ENCODE measurements around the gene TMEM132D. TPM values are rescaled to one million over a fixed set of nuclear protein-coding genes. Genes with fewer than 3 reads are reported as not detected.

Gene TMEM132D
- total RNA-seq, 5 donors from 2014 or later (not counting 1 experiment from before 2014, with no cell fraction given), result not detected

- Mint-ChIP-seq H3K27ac (no peak overlapping the region), H3K4me1 (no peaks in the 10 kb centered on the region), H3K9me3 (peaks cover 0 to 18% (median 2%) of the 10 kb centered on the region in 3 donors), H3K27me3 (no peaks in the 10 kb centered on the region), H3K36me3 (no peaks in the 10 kb centered on the region), H3K4me3 (no peak overlapping the region)
- no peak for DNase-seq
- peaks cover 0 to 3% of the 10 kb centered on the region in 2 experiments for H3K27me3 ChIP-seq (replicated peaks in 1 of 2; ENCODE audit: control insufficient read depth in 2 of 2, extremely low read depth in 1 of 2, insufficient read depth in 2 of 2, low read length in 1 of 2)
- H3K4me1 ChIP-seq (ENCODE audit: control insufficient read depth in 1 of 2, extremely low read depth in 1 of 2, insufficient read depth in 2 of 2, low read length in 2 of 2), result no peaks in the 10 kb centered on the region
- 70% methylated on average over 6 of the region's 7 CpGs for WGBS (ENCODE audit: insufficient coverage)
- H3K36me3 ChIP-seq (ENCODE audit: control insufficient read depth in 2 of 2, extremely low read depth in 1 of 2, insufficient read depth in 1 of 2, low read length in 1 of 2), result no peaks in the 10 kb centered on the region
- H3K4me3 ChIP-seq (ENCODE audit: control insufficient read depth in 1 of 2, extremely low read depth in 1 of 2, low read length in 1 of 2), result no peak overlapping the region
- H3K9me3 ChIP-seq, result no peaks in the 10 kb centered on the region
- H3K27ac ChIP-seq (ENCODE audit: low read length), result no peak overlapping the region
- ChIA-PET CTCF (no interaction called here), POLR2A (no interaction called here)
- ATAC-seq (replicated peaks in 1 of 4), result no peak
Observed at GRCh38 chr12:129607301-129607700, 296.5 kb downstream of the TMEM132D start.

- peaks cover 0 to 3% of the 10 kb centered on the region in 2 experiments for H3K27me3 ChIP-seq (replicated peaks in 1 of 2; ENCODE audit: control insufficient read depth in 2 of 2, extremely low read depth in 1 of 2, insufficient read depth in 2 of 2, low read length in 1 of 2)
- no peaks in the 10 kb centered on the region for H3K4me1 ChIP-seq (ENCODE audit: control insufficient read depth in 1 of 2, extremely low read depth in 1 of 2, insufficient read depth in 2 of 2, low read length in 2 of 2)
- H3K9me3 Mint-ChIP-seq, result peaks cover 2 to 21% (median 4%) of the 10 kb centered on the region in 3 donors
- no peaks in the 10 kb centered on the region for H3K27me3 Mint-ChIP-seq
- H3K36me3 ChIP-seq (ENCODE audit: control insufficient read depth in 2 of 2, extremely low read depth in 1 of 2, insufficient read depth in 1 of 2, low read length in 1 of 2), result no peaks in the 10 kb centered on the region
- no peaks in the 10 kb centered on the region for H3K9me3 ChIP-seq
- ChIA-PET CTCF (no interaction called here), POLR2A (no interaction called here)
- no peak overlapping the region for H3K4me3 Mint-ChIP-seq
- no peak for ATAC-seq (replicated peaks in 1 of 4)
- WGBS (ENCODE audit: insufficient coverage), result 88% methylated on average over 5 of the region's 7 CpGs
- no peak for DNase-seq
- no peaks in the 10 kb centered on the region for H3K4me1 Mint-ChIP-seq
- no peak overlapping the region for H3K4me3 ChIP-seq (ENCODE audit: control insufficient read depth in 1 of 2, extremely low read depth in 1 of 2, low read length in 1 of 2)
- no peak overlapping the region for H3K27ac Mint-ChIP-seq
- no peaks in the 10 kb centered on the region for H3K36me3 Mint-ChIP-seq
- H3K27ac ChIP-seq (ENCODE audit: low read length), result no peak overlapping the region
Observed at GRCh38 chr12:129606239-129606638, 297.6 kb downstream of the TMEM132D start.

GRCh38 chr12:129605666-129606065 is 298.2 kb downstream of the TMEM132D start:
- Mint-ChIP-seq H3K27ac (no peak overlapping the region), H3K27me3 (no peaks in the 10 kb centered on the region), H3K9me3 (peaks cover 2 to 21% (median 4%) of the 10 kb centered on the region in 3 donors), H3K36me3 (no peaks in the 10 kb centered on the region), H3K4me1 (no peaks in the 10 kb centered on the region), H3K4me3 (no peak overlapping the region)
- ATAC-seq (replicated peaks in 1 of 4) (no peak), DNase-seq (no peak)
- Histone ChIP-seq H3K4me3 (ENCODE audit: control insufficient read depth in 1 of 2, extremely low read depth in 1 of 2, low read length in 1 of 2) (no peak overlapping the region), H3K27ac (ENCODE audit: low read length) (no peak overlapping the region), H3K36me3 (ENCODE audit: control insufficient read depth in 2 of 2, extremely low read depth in 1 of 2, insufficient read depth in 1 of 2, low read length in 1 of 2) (no peaks in the 10 kb centered on the region), H3K27me3 (replicated peaks in 1 of 2; ENCODE audit: control insufficient read depth in 2 of 2, extremely low read depth in 1 of 2, insufficient read depth in 2 of 2, low read length in 1 of 2) (peaks cover 0 to 3% of the 10 kb centered on the region in 2 experiments), H3K9me3 (no peaks in the 10 kb centered on the region), H3K4me1 (ENCODE audit: control insufficient read depth in 1 of 2, extremely low read depth in 1 of 2, insufficient read depth in 2 of 2, low read length in 2 of 2) (no peaks in the 10 kb centered on the region)
- ChIA-PET CTCF (no interaction called here), POLR2A (no interaction called here)
- WGBS (ENCODE audit: insufficient coverage), result 40% methylated on average over 1 of the region's 2 CpGs

- Histone ChIP-seq H3K4me3 (ENCODE audit: control insufficient read depth in 1 of 2, extremely low read depth in 1 of 2, low read length in 1 of 2) (no peak overlapping the region), H3K36me3 (ENCODE audit: control insufficient read depth in 2 of 2, extremely low read depth in 1 of 2, insufficient read depth in 1 of 2, low read length in 1 of 2) (no peaks in the 10 kb centered on the region), H3K27ac (ENCODE audit: low read length) (no peak overlapping the region), H3K9me3 (no peaks in the 10 kb centered on the region), H3K4me1 (ENCODE audit: control insufficient read depth in 1 of 2, extremely low read depth in 1 of 2, insufficient read depth in 2 of 2, low read length in 2 of 2) (no peaks in the 10 kb centered on the region), H3K27me3 (replicated peaks in 1 of 2; ENCODE audit: control insufficient read depth in 2 of 2, extremely low read depth in 1 of 2, insufficient read depth in 2 of 2, low read length in 1 of 2) (peaks cover 0 to 2% of the 10 kb centered on the region in 2 experiments)
- Mint-ChIP-seq H3K27ac (no peak overlapping the region), H3K4me1 (no peaks in the 10 kb centered on the region), H3K36me3 (no peaks in the 10 kb centered on the region), H3K9me3 (peaks cover 2 to 21% (median 4%) of the 10 kb centered on the region in 3 donors), H3K4me3 (no peak overlapping the region), H3K27me3 (no peaks in the 10 kb centered on the region)
- WGBS (ENCODE audit: insufficient coverage), result no CpG with 5 or more reads among the region's 4 CpGs
- CTCF ChIA-PET, result no interaction called here
- POLR2A ChIA-PET, result no interaction called here
- ATAC-seq (replicated peaks in 1 of 4) (no peak), DNase-seq (no peak)
Observed at GRCh38 chr12:129604506-129604905, 299.3 kb downstream of the TMEM132D start.

DNA sequence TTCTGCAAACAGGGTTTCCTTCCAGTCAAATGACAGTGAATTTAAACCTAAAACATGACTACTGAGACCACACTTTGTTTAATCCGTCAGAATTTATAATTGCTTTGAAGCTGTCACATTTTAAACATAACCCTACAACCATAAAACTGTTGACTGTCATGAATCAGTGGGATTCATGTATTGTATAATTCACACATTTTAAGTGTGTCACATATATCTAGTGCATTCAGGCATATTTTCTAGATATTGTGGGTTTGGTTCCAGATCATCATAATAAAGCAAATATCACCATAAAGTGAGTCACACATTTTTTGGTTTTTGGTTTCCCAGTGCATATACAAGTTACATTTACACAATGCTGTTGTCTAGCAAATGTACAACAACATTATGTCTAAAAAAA is 304.4 kb downstream of the TMEM132D start:
- WGBS (ENCODE audit: insufficient coverage), result no CpG with 5 or more reads among the region's 1 CpG
- Mint-ChIP-seq H3K4me3 (no peak overlapping the region), H3K27me3 (no peaks in the 10 kb centered on the region), H3K9me3 (peaks cover 4 to 18% (median 8%) of the 10 kb centered on the region in 3 donors), H3K4me1 (no peaks in the 10 kb centered on the region), H3K27ac (no peak overlapping the region), H3K36me3 (no peaks in the 10 kb centered on the region)
- POLR2A ChIA-PET, result no interaction called here
- CTCF ChIA-PET, result no interaction called here
- no peak overlapping the region for H3K4me3 ChIP-seq (ENCODE audit: control insufficient read depth in 1 of 2, extremely low read depth in 1 of 2, low read length in 1 of 2)
- no peaks in the 10 kb centered on the region for H3K36me3 ChIP-seq (ENCODE audit: control insufficient read depth in 2 of 2, extremely low read depth in 1 of 2, insufficient read depth in 1 of 2, low read length in 1 of 2)
- no peak for DNase-seq
- no peaks in the 10 kb centered on the region for H3K9me3 ChIP-seq
- ATAC-seq (replicated peaks in 1 of 4), result no peak
- H3K4me1 ChIP-seq (ENCODE audit: control insufficient read depth in 1 of 2, extremely low read depth in 1 of 2, insufficient read depth in 2 of 2, low read length in 2 of 2), result no peaks in the 10 kb centered on the region
- no peaks in the 10 kb centered on the region for H3K27me3 ChIP-seq (replicated peaks in 1 of 2; ENCODE audit: control insufficient read depth in 2 of 2, extremely low read depth in 1 of 2, insufficient read depth in 2 of 2, low read length in 1 of 2)
- no peak overlapping the region for H3K27ac ChIP-seq (ENCODE audit: low read length)

- H3K9me3 ChIP-seq, result no peaks in the 10 kb centered on the region
- no peaks in the 10 kb centered on the region for H3K4me1 ChIP-seq (ENCODE audit: control insufficient read depth in 1 of 2, extremely low read depth in 1 of 2, insufficient read depth in 2 of 2, low read length in 2 of 2)
- Mint-ChIP-seq H3K9me3 (peaks cover 3 to 18% (median 18%) of the 10 kb centered on the region in 3 donors), H3K27me3 (no peaks in the 10 kb centered on the region), H3K36me3 (no peaks in the 10 kb centered on the region), H3K27ac (no peak overlapping the region), H3K4me3 (no peak overlapping the region), H3K4me1 (no peaks in the 10 kb centered on the region)
- DNase-seq, result no peak
- no peak overlapping the region for H3K27ac ChIP-seq (ENCODE audit: low read length)
- no peak for ATAC-seq (replicated peaks in 1 of 4)
- no peak overlapping the region for H3K4me3 ChIP-seq (ENCODE audit: control insufficient read depth in 1 of 2, extremely low read depth in 1 of 2, low read length in 1 of 2)
- 60% methylated on average over 1 of the region's 6 CpGs for WGBS (ENCODE audit: insufficient coverage)
- POLR2A ChIA-PET, result no interaction called here
- CTCF ChIA-PET, result no interaction called here
- no peaks in the 10 kb centered on the region for H3K27me3 ChIP-seq (replicated peaks in 1 of 2; ENCODE audit: control insufficient read depth in 2 of 2, extremely low read depth in 1 of 2, insufficient read depth in 2 of 2, low read length in 1 of 2)
- no peaks in the 10 kb centered on the region for H3K36me3 ChIP-seq (ENCODE audit: control insufficient read depth in 2 of 2, extremely low read depth in 1 of 2, insufficient read depth in 1 of 2, low read length in 1 of 2)
Observed at GRCh38 chr12:129594098-129594497, 309.7 kb downstream of the TMEM132D start.

DNA sequence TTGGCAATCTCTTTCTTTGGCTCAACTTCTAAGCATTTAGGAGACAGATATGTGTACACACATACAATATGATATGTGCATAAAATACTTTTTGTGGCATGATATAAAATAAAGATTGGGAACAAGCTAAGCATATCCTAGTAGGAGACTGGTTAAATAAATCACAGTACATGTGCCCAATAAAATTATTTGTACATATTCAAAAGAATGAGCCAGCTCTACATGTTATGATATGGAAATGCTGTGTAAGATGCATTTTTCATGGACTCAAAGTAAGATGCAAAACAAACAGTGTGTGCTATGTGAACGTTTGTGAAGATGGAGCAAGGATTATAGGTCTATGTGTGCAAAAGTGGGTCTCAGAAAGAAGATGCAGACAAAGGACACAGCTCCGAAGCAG is 311.4 kb downstream of the TMEM132D start:
- Histone ChIP-seq H3K27ac (ENCODE audit: low read length) (no peak overlapping the region), H3K9me3 (no peaks in the 10 kb centered on the region), H3K4me1 (ENCODE audit: control insufficient read depth in 1 of 2, extremely low read depth in 1 of 2, insufficient read depth in 2 of 2, low read length in 2 of 2) (no peaks in the 10 kb centered on the region), H3K27me3 (replicated peaks in 1 of 2; ENCODE audit: control insufficient read depth in 2 of 2, extremely low read depth in 1 of 2, insufficient read depth in 2 of 2, low read length in 1 of 2) (no peaks in the 10 kb centered on the region), H3K36me3 (ENCODE audit: control insufficient read depth in 2 of 2, extremely low read depth in 1 of 2, insufficient read depth in 1 of 2, low read length in 1 of 2) (no peaks in the 10 kb centered on the region), H3K4me3 (ENCODE audit: control insufficient read depth in 1 of 2, extremely low read depth in 1 of 2, low read length in 1 of 2) (no peak overlapping the region)
- ATAC-seq (replicated peaks in 1 of 4) (no peak), DNase-seq (no peak)
- Mint-ChIP-seq H3K36me3 (no peaks in the 10 kb centered on the region), H3K27me3 (no peaks in the 10 kb centered on the region), H3K27ac (no peak overlapping the region), H3K9me3 (peaks cover 4 to 29% (median 24%) of the 10 kb centered on the region in 3 donors), H3K4me1 (no peaks in the 10 kb centered on the region), H3K4me3 (no peak overlapping the region)
- ChIA-PET CTCF (no interaction called here), POLR2A (no interaction called here)
- WGBS (ENCODE audit: insufficient coverage), result 13% methylated on average over 1 of the region's 2 CpGs

Data from T-cell (primary cell).